Thoracic aorta (tissue), 2 donors: ENCODE data around the gene CDH11. TPM values are rescaled to one million over a fixed set of nuclear protein-coding genes. Genes with fewer than 3 reads are reported as not detected.

Source experiments
- ATAC-seq: fragments of 150-250 bp; one replicate; pipeline ENCODE4 v1.8.0; 2017; ENCODE audit warnings: low read depth; ENCODE audit not compliant: insufficient number of reproducible peaks, low FRiP score
- DNase-seq: peaks from one replicate; pipeline ENCODE4 v3.0.0-alpha.2; 2020; ENCODE audit warnings: low spot score
- H3K27ac ChIP-seq, 2 donors: fragments of 200-600 bp; sonication (generic); 1 replicate in 1 of 2; 2 replicates in 1 of 2; pipeline ENCODE4 v1.5.1; 2016; ENCODE audit warnings: mild to moderate bottlenecking in 2 of 2, moderate library complexity in 2 of 2
- H3K27me3 ChIP-seq: fragments of 200-600 bp; sonication (generic); replicated peaks from 2 replicates; pipeline ENCODE4 v1.6.0; 2016; ENCODE audit warnings: mild to moderate bottlenecking; ENCODE audit not compliant: insufficient read depth
- H3K36me3 ChIP-seq: fragments of 200-600 bp; sonication (generic); one replicate; pipeline ENCODE4 v1.5.1; 2016
- H3K4me1 ChIP-seq, 2 donors: fragments of 200-600 bp; sonication (generic); 1 replicate in 1 of 2; 2 replicates in 1 of 2; pipeline versions ENCODE4 v1.5.1 to v1.6.0; 2016; ENCODE audit warnings: low read depth in 2 of 2, mild to moderate bottlenecking in 1 of 2; ENCODE audit not compliant: control insufficient read depth in 1 of 2
- H3K4me3 ChIP-seq: fragments of 200-600 bp; sonication (generic); 2 replicates; pipeline ENCODE4 v1.5.1; 2016; ENCODE audit warnings: mild to moderate bottlenecking
- H3K9me3 ChIP-seq: fragments of 200-600 bp; sonication (generic); 2 replicates; pipeline ENCODE4 v1.5.1; 2016
- CTCF ChIP-seq: fragments of 200-600 bp; sonication (generic); IDR thresholded peaks from one replicate; pipeline ENCODE4 v1.5.1; 2019; ENCODE audit warnings: antibody characterized with exemption
- total RNA-seq, 2 donors: library from RNA; depleted of rRNA; stranded (reverse); fragments of >200 nt; gene quantifications; one replicate each; pipeline versions ENCODE4 v1.1.0 to v1.2.3, GENCODE V29; 2016

The CDH11 gene
- total RNA-seq, 2 donors from 2014 or later = 191 to 354 TPM

GRCh38 chr16:65083164-65083857 is 38.6 kb downstream of the CDH11 start:
- H3K9me3 ChIP-seq = no peaks in the 10 kb centered on the region
- no peak for DNase-seq
- no peak overlapping the region for H3K4me3 ChIP-seq
- no peak overlapping the region for H3K27ac ChIP-seq
- no peaks in the 10 kb centered on the region for H3K27me3 ChIP-seq
- ATAC-seq = no peak
- no peaks in the 10 kb centered on the region for H3K36me3 ChIP-seq
- no peak for TF ChIP-seq CTCF
- no peaks in the 10 kb centered on the region for H3K4me1 ChIP-seq

- no peak for TF ChIP-seq CTCF
- ATAC-seq (no peak), DNase-seq (no peak)
- Histone ChIP-seq H3K4me1 (no peaks in the 10 kb centered on the region), H3K36me3 (no peaks in the 10 kb centered on the region), H3K27ac (no peak overlapping the region), H3K27me3 (no peaks in the 10 kb centered on the region), H3K9me3 (no peaks in the 10 kb centered on the region), H3K4me3 (no peak overlapping the region)
These were observed 42.3 kb downstream of the CDH11 start for GRCh38 chr16:65079549-65079948.

- Histone ChIP-seq H3K27me3 (no peaks in the 10 kb centered on the region), H3K27ac (no peak overlapping the region), H3K4me1 (peaks cover 2 to 4% of the 10 kb centered on the region in 2 donors), H3K4me3 (no peak overlapping the region), H3K36me3 (no peaks in the 10 kb centered on the region), H3K9me3 (no peaks in the 10 kb centered on the region)
- DNase-seq (no peak), ATAC-seq (no peak)
- TF ChIP-seq CTCF = no peak
These were observed 44.7 kb downstream of the CDH11 start for GRCh38 chr16:65077181-65077580.

- peaks cover 8% of the 10 kb centered on the region in 2 donors for H3K4me1 ChIP-seq
- no peak for ATAC-seq
- DNase-seq = no peak
- no peak for TF ChIP-seq CTCF
- H3K4me3 ChIP-seq = no peak overlapping the region
- H3K9me3 ChIP-seq = no peaks in the 10 kb centered on the region
- H3K27ac ChIP-seq = no peak overlapping the region
- no peaks in the 10 kb centered on the region for H3K27me3 ChIP-seq
- H3K36me3 ChIP-seq = no peaks in the 10 kb centered on the region
These were observed 46.0 kb downstream of the CDH11 start for GRCh38 chr16:65075877-65076276.

- peaks cover 14 to 27% of the 10 kb centered on the region in 2 donors for H3K4me1 ChIP-seq
- no peaks in the 10 kb centered on the region for H3K9me3 ChIP-seq
- ATAC-seq (peak; percentile 35), DNase-seq (peak; percentile 10)
- TF ChIP-seq CTCF = no peak
- H3K27me3 ChIP-seq = no peaks in the 10 kb centered on the region
- peak overlapping the region; percentile 65 to 80 for H3K27ac ChIP-seq
- H3K4me3 ChIP-seq = peak overlapping the region; percentile 58
- no peaks in the 10 kb centered on the region for H3K36me3 ChIP-seq
These were observed 50.2 kb downstream of the CDH11 start for GRCh38 chr16:65071433-65072311.
